Right cardiac atrium (tissue), 5 donors: Measurements from ENCODE around the gene GABBR2. TPM values are rescaled to one million over a fixed set of nuclear protein-coding genes. Genes with fewer than 3 reads are reported as not detected.

ENCODE experiments used
- ATAC-seq, 2 donors: fragments of 200-7000 bp; cut with Tn5 transposase; one replicate each; pipeline versions ENCODE4 v1.8.0 to v1.9.1; 2020; ENCODE audit warnings: moderate library complexity in 2 of 2, mild to moderate bottlenecking in 1 of 2
- DNase-seq, 3 donors: peaks; one replicate each; pipeline ENCODE4 v3.0.0-alpha.2; 2020
- H3K27ac ChIP-seq: one replicate; pipeline ENCODE4 v1.5.1; 2013; ENCODE audit warnings: mild to moderate bottlenecking, low read length, control low read depth, moderate library complexity
- H3K27me3 ChIP-seq: one replicate; pipeline ENCODE4 v1.6.1; 2013; ENCODE audit not compliant: control insufficient read depth, insufficient read depth
- H3K4me1 ChIP-seq: one replicate; pipeline ENCODE4 v1.6.1; 2013; ENCODE audit warnings: low read length; ENCODE audit not compliant: control insufficient read depth, insufficient read depth
- H3K4me3 ChIP-seq: one replicate; pipeline ENCODE4 v1.5.1; 2013; ENCODE audit warnings: low read length, control low read depth
- H3K9me3 ChIP-seq: one replicate; pipeline ENCODE4 v1.6.1; 2013; ENCODE audit warnings: low read length; ENCODE audit not compliant: control insufficient read depth
- WGBS: extraction: QIAGEN DNeasy Blood & Tissue Kit; methylation state at CpG from one replicate; pipeline ENCODE4 v1.1.7; 2013; 5-methylcytosine and 5-hydroxymethylcytosine counted together
- intact Hi-C, 4 donors: fragments of 100-400 bp; cut with DNase I; formaldehyde crosslinking; loops; one replicate each; pipeline versions ENCODE4 v1.11.0 to v1.14.0; 2022 to 2023
- polyA plus RNA-seq: library from polyadenylated mRNA; stranded (reverse); fragments of 200-250 nt; gene quantifications from one replicate; pipeline ENCODE4 v1.2.3, GENCODE V29; 2013
- total RNA-seq, 4 donors: library from RNA; stranded (reverse); fragmentation: NEBNext Ultra II Directional; extraction: Animal tissue kit (Norgen Biotek cat#: 25700); gene quantifications; one replicate each; pipeline ENCODE4 v1.2.1, GENCODE V29; 2021
- donor health status: healthy with polysubstance abuse.
- donor health status: DM: no; HTN: yes; CAD: no.
- donor health status: DM: no; HTN: no; CAD: no.
- donor health status: DM: no; HTN: yes; CAD: no; lungs with severe emphysema.
- donor health status: DM: yes; HTN: yes; CAD: no.

GABBR2 gene
- total and polyA plus RNA-seq, 5 donors, result not detected

DNA sequence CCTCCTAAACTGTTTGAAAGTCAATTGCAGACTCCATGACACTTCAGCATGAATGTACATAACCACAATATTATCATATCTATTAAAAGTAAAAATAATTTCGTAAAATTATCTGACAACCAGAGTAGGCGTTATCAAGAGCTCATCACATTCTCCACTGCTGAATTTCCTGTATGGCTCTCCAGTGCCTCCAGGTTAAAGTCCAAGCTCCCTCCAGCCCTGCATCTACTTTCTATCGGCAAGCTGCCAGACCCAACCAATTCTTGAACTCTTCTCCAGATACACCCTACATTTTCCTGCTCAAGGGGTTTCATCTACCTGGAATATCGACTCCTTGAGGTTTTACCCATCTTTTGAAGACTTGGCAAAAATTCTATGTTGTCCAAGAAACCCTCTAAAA, 378.8 kb downstream of the GABBR2 start:
- no peaks in the 10 kb centered on the region for H3K9me3 ChIP-seq
- no peak for ATAC-seq
- WGBS, result 60% methylated on average over 4 of the region's 4 CpGs
- no peaks in the 10 kb centered on the region for H3K27me3 ChIP-seq
- H3K4me3 ChIP-seq, result no peak overlapping the region
- no peak for DNase-seq
- no peak overlapping the region for H3K27ac ChIP-seq
- intact Hi-C loops, result no loop called here
- no peaks in the 10 kb centered on the region for H3K4me1 ChIP-seq

DNA sequence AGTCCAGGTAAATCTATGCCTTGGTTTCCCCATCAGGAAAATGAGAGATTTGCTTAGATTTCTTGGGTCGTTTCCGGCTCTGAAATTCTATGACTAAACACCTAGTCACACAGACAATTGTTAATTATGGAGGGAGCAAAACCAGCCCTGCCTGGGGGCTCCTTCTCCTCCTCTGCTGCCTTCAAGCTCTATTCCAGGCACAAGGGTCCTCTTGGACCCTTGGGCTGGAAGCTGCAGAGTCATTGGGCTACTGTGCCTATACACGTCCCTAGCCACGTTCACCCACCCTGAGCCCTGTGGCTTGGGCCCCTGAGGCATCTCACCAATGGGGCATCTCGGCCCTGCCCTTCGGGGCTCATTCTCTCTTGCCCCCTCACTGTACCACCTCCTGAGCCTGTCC, 379.5 kb downstream of the GABBR2 start:
- no peaks in the 10 kb centered on the region for H3K27me3 ChIP-seq
- intact Hi-C loops, result no loop called here
- ATAC-seq, result no peak
- 82% methylated on average over 6 of the region's 6 CpGs for WGBS
- H3K9me3 ChIP-seq, result no peaks in the 10 kb centered on the region
- no peak overlapping the region for H3K27ac ChIP-seq
- DNase-seq, result no peak
- no peak overlapping the region for H3K4me3 ChIP-seq
- no peaks in the 10 kb centered on the region for H3K4me1 ChIP-seq

DNA sequence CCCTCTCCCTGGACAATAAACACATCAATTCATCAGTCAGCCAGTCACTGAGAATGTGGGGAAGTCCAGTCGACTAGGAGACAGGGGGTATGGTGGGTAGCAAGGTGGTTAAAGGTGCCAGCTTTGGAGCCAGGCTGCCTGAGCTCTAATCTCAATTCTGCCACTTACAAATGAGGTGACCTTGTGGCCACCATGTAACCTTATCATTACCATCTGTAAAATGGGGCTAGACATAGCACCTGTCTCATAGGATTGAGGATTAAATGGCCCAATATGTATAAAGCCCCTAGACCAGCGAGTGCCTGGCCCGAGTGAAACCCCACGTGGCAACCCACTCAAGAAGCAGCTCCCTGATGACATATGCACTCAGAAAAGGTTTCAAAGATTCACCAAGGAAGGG, 380.0 kb downstream of the GABBR2 start:
- DNase-seq, result no peak
- Histone ChIP-seq H3K27ac (no peak overlapping the region), H3K9me3 (no peaks in the 10 kb centered on the region), H3K27me3 (no peaks in the 10 kb centered on the region), H3K4me1 (peaks cover 4% of the 10 kb centered on the region), H3K4me3 (no peak overlapping the region)
- intact Hi-C loops, result no loop called here
- WGBS, result 85% methylated on average over 4 of the region's 4 CpGs
- no peak for ATAC-seq

DNA sequence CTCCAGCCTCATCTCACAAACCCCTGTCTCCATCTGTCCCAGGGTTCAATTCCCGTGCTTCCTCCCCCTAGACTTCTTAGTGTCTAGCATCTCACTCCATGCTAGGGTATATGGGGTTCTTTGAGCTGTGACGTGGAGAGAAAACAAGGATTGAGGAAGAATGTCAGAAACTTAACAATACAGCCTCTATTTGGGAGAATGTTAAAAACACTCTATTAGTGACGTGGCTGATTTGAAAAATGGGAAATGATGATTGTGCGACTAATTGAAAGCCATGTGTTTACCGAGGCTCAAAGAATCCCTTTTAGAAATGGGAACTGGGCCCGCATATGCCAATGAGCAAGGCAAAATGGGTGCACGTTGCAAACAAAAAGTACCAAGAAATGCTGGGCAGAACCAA, 380.6 kb downstream of the GABBR2 start:
- intact Hi-C loops, result no loop called here
- no peak for DNase-seq
- peaks cover 4% of the 10 kb centered on the region for H3K4me1 ChIP-seq
- ATAC-seq, result no peak
- H3K9me3 ChIP-seq, result no peaks in the 10 kb centered on the region
- WGBS, result 79% methylated on average over 7 of the region's 7 CpGs
- H3K4me3 ChIP-seq, result no peak overlapping the region
- H3K27me3 ChIP-seq, result no peaks in the 10 kb centered on the region
- H3K27ac ChIP-seq, result no peak overlapping the region

DNA sequence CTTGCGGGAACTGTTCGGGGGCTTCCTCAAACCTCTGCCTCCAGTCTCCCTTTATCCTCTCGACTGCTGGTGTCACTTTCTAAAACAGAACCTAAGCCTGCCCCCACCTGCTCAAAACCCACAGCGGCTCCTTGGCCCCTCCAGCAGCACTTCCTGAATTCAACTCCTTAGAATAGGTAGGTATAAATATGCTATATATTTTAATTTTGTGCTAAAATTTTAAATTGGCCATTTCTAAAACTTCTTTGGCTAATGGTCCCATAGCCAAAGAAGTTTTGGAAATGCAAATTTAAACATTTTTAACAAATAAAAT, 381.5 kb downstream of the GABBR2 start:
- DNase-seq (no peak), ATAC-seq (no peak)
- intact Hi-C loops, result no loop called here
- no peak overlapping the region for H3K4me3 ChIP-seq
- WGBS, result 94% methylated on average over 4 of the region's 4 CpGs
- H3K9me3 ChIP-seq, result no peaks in the 10 kb centered on the region
- no peaks in the 10 kb centered on the region for H3K27me3 ChIP-seq
- H3K4me1 ChIP-seq, result peaks cover 4% of the 10 kb centered on the region
- no peak overlapping the region for H3K27ac ChIP-seq

DNA sequence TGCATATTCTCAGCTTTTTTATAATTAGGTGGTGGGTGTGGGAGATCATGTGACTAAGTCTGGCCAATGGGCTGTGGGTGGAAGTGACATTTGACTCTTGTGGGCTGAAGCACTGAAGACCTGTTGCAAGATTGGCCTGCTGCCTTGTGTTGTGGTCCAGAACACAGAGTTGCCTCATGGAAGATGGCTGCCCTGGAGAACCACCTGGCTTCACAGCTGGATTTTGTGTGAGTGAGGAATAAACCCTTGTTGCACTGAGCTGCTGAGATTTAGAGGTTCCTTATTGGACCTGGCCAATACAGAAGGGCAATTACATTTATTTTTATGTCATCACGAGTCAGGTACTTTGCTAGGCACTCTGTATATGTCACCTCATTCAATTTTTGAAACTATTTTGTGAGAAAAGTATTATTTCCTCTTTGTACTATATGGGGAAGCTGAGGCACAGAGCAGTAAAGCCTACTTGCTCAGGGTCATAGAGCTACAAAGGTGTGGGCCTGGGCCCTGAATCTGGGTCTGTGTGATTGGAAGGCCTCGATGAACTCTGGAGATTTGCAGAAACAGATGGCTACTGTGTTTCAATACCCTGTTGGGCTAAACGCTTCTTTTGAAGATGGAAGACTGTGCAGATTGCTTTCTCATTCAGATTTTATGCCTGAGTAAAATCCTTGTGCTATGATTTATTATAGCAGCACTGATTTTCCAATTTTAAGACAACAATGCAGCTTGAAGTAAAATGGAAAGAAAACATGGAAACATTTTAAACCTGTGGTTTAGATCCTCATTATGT, 382.1 kb downstream of the GABBR2 start:
- WGBS, result 90% methylated on average over 3 of the region's 3 CpGs

GRCh38 chr9:98324801-98325200, 383.9 kb downstream of the GABBR2 start:
- H3K9me3 ChIP-seq, result no peaks in the 10 kb centered on the region
- ATAC-seq (no peak), DNase-seq (no peak)
- H3K27ac ChIP-seq, result no peak overlapping the region
- intact Hi-C loops, result no loop called here
- peaks cover 4% of the 10 kb centered on the region for H3K4me1 ChIP-seq
- H3K4me3 ChIP-seq, result no peak overlapping the region
- H3K27me3 ChIP-seq, result no peaks in the 10 kb centered on the region
- WGBS, result 67% methylated on average over 6 of the region's 6 CpGs

More for the DNA sequence above, 382.1 kb downstream of the GABBR2 start:
- H3K4me3 ChIP-seq, result no peak overlapping the region
- no peak overlapping the region for H3K27ac ChIP-seq
- H3K27me3 ChIP-seq, result no peaks in the 10 kb centered on the region
- peaks cover 4% of the 10 kb centered on the region for H3K4me1 ChIP-seq
- intact Hi-C loops, result no loop called here
- no peaks in the 10 kb centered on the region for H3K9me3 ChIP-seq
- DNase-seq (no peak), ATAC-seq (no peak)

GRCh38 chr9:98323831-98324135, 385.0 kb downstream of the GABBR2 start:
- Histone ChIP-seq H3K4me3 (no peak overlapping the region), H3K9me3 (no peaks in the 10 kb centered on the region), H3K4me1 (peaks cover 4% of the 10 kb centered on the region), H3K27me3 (no peaks in the 10 kb centered on the region), H3K27ac (no peak overlapping the region)
- ATAC-seq (no peak), DNase-seq (no peak)
- intact Hi-C loops, result no loop called here
- 68% methylated on average over 6 of the region's 6 CpGs for WGBS

GRCh38 chr9:98323051-98323830, 385.5 kb downstream of the GABBR2 start:
- peak; percentile 51 to 80 for ATAC-seq
- intact Hi-C loops, result no loop called here
- Histone ChIP-seq H3K9me3 (no peaks in the 10 kb centered on the region), H3K4me3 (no peak overlapping the region), H3K27me3 (no peaks in the 10 kb centered on the region), H3K27ac (no peak overlapping the region), H3K4me1 (peaks cover 4% of the 10 kb centered on the region)
- peak in 1 of 3 donors; percentile 47 for DNase-seq
- WGBS, result 86% methylated on average over 11 of the region's 11 CpGs

DNA sequence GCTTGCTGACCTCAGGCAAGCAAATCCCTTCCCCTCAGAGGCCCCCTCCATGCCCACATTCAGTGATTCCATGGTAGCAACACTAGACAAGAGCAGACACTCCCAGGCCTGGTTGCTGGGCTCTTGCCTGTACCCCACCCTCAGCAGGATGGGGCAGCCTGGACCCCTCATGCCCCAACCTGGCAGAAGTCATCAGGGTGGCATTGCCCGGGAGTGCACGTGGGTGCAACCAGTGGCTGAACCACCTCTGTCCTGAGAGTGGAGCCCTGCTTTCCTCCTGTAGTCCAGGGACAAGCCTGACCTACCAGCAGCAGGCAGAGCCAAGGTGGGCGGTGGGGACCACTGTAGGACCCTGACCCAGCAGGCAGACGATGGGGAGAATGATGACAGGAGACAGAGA, 387.5 kb downstream of the GABBR2 start:
- intact Hi-C loops, result no loop called here
- no peak overlapping the region for H3K4me3 ChIP-seq
- ATAC-seq (no peak), DNase-seq (no peak)
- no peaks in the 10 kb centered on the region for H3K9me3 ChIP-seq
- no peaks in the 10 kb centered on the region for H3K27me3 ChIP-seq
- 95% methylated on average over 4 of the region's 4 CpGs for WGBS
- peaks cover 4% of the 10 kb centered on the region for H3K4me1 ChIP-seq
- H3K27ac ChIP-seq, result no peak overlapping the region

GRCh38 chr9:98318834-98319478, 389.8 kb downstream of the GABBR2 start:
- Histone ChIP-seq H3K4me3 (no peak overlapping the region), H3K27me3 (no peaks in the 10 kb centered on the region), H3K4me1 (peaks cover under 1% of the 10 kb centered on the region), H3K9me3 (no peaks in the 10 kb centered on the region), H3K27ac (no peak overlapping the region)
- no peak for ATAC-seq
- no peak for DNase-seq
- intact Hi-C loops, result loop anchor here in 3 of 4 donors (5.0 kb wide), 3 partner anchors 388 to 458 kb away; partner anchors contain the start of gene GABBR2 (in 1 of the 3)
- 70% methylated on average over 5 of the region's 5 CpGs for WGBS
